Stomach (tissue), 9 donors: ENCODE data around the gene ATG4D. TPM values are rescaled to one million over a fixed set of nuclear protein-coding genes. Genes with fewer than 3 reads are reported as not detected.

ENCODE experiments used
- DNase-seq, 2 donors: peaks; one replicate each; pipeline versions ENCODE4 v3.0.0 to v3.0.0-alpha.2; 2013 to 2019
- H3K27ac ChIP-seq, 5 donors: fragments of 200-600 bp in 4 of 5; sonication (generic) in 4 of 5; one replicate each; pipeline ENCODE4 v1.5.1; 2013 to 2019; ENCODE audit warnings: mild to moderate bottlenecking in 1 of 5, moderate library complexity in 1 of 5
- H3K27me3 ChIP-seq, 3 donors: fragments of 200-600 bp; sonication (generic); one replicate each; pipeline ENCODE4 v1.5.1; 2017 to 2019; ENCODE audit warnings: mixed run types in 1 of 3
- H3K36me3 ChIP-seq, 4 donors: fragments of 200-600 bp; sonication (generic); 1 replicate in 3 of 4; 2 replicates in 1 of 4; pipeline ENCODE4 v1.5.1; 2016 to 2019
- H3K4me1 ChIP-seq, 4 donors: fragments of 200-600 bp; sonication (generic); one replicate each; pipeline ENCODE4 v1.5.1; 2016 to 2019
- H3K4me3 ChIP-seq, 4 donors: fragments of 200-600 bp; sonication (generic) in 3 of 4; one replicate each; pipeline ENCODE4 v1.5.1; 2016 to 2019; ENCODE audit warnings: mild to moderate bottlenecking in 1 of 4
- H3K9me3 ChIP-seq, 4 donors: fragments of 200-600 bp; sonication (generic); one replicate each; pipeline ENCODE4 v1.5.1; 2016 to 2019
- CTCF ChIP-seq, 7 experiments: fragments of 450-650 bp in 4 of 7; fragments of 200-600 bp in 3 of 7; sonication (generic) in 3 of 7; IDR thresholded peaks; one replicate each; pipeline ENCODE4 v1.5.1; 2016 to 2019; ENCODE audit warnings: antibody characterized with exemption in 7 of 7, control low read depth in 2 of 7, mild to moderate bottlenecking in 1 of 7
- EP300 ChIP-seq: sonication (generic); formaldehyde crosslinking; IDR thresholded peaks from one replicate; pipeline ENCODE4 v1.6.1; 2017; ENCODE audit warnings: antibody characterized with exemption
- POLR2A ChIP-seq, 4 donors: fragments of 450-650 bp; IDR thresholded peaks; one replicate each; pipeline ENCODE4 v1.6.1; 2016; ENCODE audit warnings: antibody characterized with exemption in 4 of 4, control low read depth in 2 of 4, mild to moderate bottlenecking in 1 of 4, moderate library complexity in 1 of 4
- POLR2AphosphoS5 ChIP-seq, 3 donors: sonication (generic); formaldehyde crosslinking; IDR thresholded peaks; one replicate each; pipeline ENCODE4 v1.6.1; 2016; ENCODE audit warnings: antibody characterized with exemption in 3 of 3
- WGBS, 5 donors: extraction: QIAGEN DNeasy Blood & Tissue Kit in 3 of 5; methylation state at CpG; one replicate each; pipeline versions ENCODE4 v1.1.5 to v1.1.7; 2013 to 2018; 5-methylcytosine and 5-hydroxymethylcytosine counted together
- intact Hi-C: fragments of 100-400 bp; cut with DNase I; formaldehyde crosslinking; loops from one replicate; pipeline ENCODE4 v1.15.1; 2023; ENCODE audit warnings: low total_unique reads
- polyA plus RNA-seq, 3 donors: library from polyadenylated mRNA; stranded (reverse); fragments of 200-250 nt; gene quantifications; one replicate each; pipeline ENCODE4 v1.2.3, GENCODE V29; 2013
- total RNA-seq, 5 donors: library from RNA; depleted of rRNA; stranded (reverse); fragments of >200 nt; gene quantifications; one replicate each; pipeline versions ENCODE4 v1.1.0 to v1.2.3, GENCODE V29; 2014 to 2016
- donor health status: healthy with polysubstance abuse.
- donor health status: Bipolar disorder and iron deficiency.
- donor health status: healthy.

The ATG4D gene
- total and polyA plus RNA-seq, 8 donors: 2.3 to 336 (median 26.7) TPM

- peaks cover 62 to 100% (median 100%) of the 10 kb centered on the region in 4 donors for H3K36me3 ChIP-seq
- peaks cover 0 to 31% (median 2%) of the 10 kb centered on the region in 4 donors for H3K4me1 ChIP-seq
- TF ChIP-seq POLR2AphosphoS5 (IDR thresholded peaks at IDR 0.05) (no peak), POLR2A (IDR thresholded peaks at IDR 0.05) (no peak), CTCF (IDR thresholded peaks at IDR 0.05) (no peak), EP300 (no peak)
- no peaks in the 10 kb centered on the region for H3K27me3 ChIP-seq
- no peak overlapping the region for H3K4me3 ChIP-seq
- no peak for DNase-seq
- WGBS, 5 donors: 74 to 80% (median 74%) methylated on average over 23 to 30 of the region's 30 CpGs
- H3K27ac ChIP-seq: peak overlapping the region in 2 of 5 donors; percentile 14 to 26
- intact Hi-C loops: no loop called here
- no peaks in the 10 kb centered on the region for H3K9me3 ChIP-seq
These were observed 11.3 kb downstream of the ATG4D start for GRCh38 chr19:10554760-10555609.

- Histone ChIP-seq H3K27me3 (no peaks in the 10 kb centered on the region), H3K4me1 (peaks cover 0 to 31% (median 2%) of the 10 kb centered on the region in 4 donors), H3K9me3 (no peaks in the 10 kb centered on the region), H3K36me3 (peaks cover 65 to 100% (median 100%) of the 10 kb centered on the region in 4 donors), H3K4me3 (no peak overlapping the region), H3K27ac (no peak overlapping the region)
- TF ChIP-seq POLR2AphosphoS5 (IDR thresholded peaks at IDR 0.05): no peak
- TF ChIP-seq POLR2A (IDR thresholded peaks at IDR 0.05): no peak
- no peak for TF ChIP-seq EP300
- TF ChIP-seq CTCF (IDR thresholded peaks at IDR 0.05): no peak
- no peak for DNase-seq
- WGBS, 5 donors: 75 to 80% (median 76%) methylated on average over 7 of the region's 7 CpGs
- intact Hi-C loops: no loop called here
These were observed 11.9 kb downstream of the ATG4D start for GRCh38 chr19:10555610-10555973.

- intact Hi-C loops: no loop called here
- Histone ChIP-seq H3K27ac (no peak overlapping the region), H3K27me3 (no peaks in the 10 kb centered on the region), H3K4me3 (no peak overlapping the region), H3K9me3 (no peaks in the 10 kb centered on the region), H3K36me3 (peaks cover 58 to 100% (median 99%) of the 10 kb centered on the region in 4 donors), H3K4me1 (peaks cover 0 to 20% (median under 1%) of the 10 kb centered on the region in 4 donors)
- WGBS, 5 donors: 90 to 95% (median 92%) methylated on average over 27 to 33 of the region's 33 CpGs
- no peak for TF ChIP-seq CTCF (IDR thresholded peaks at IDR 0.05)
- TF ChIP-seq POLR2AphosphoS5 (IDR thresholded peaks at IDR 0.05): no peak
- TF ChIP-seq EP300: no peak
- no peak for DNase-seq
These were observed 14.0 kb downstream of the ATG4D start for GRCh38 chr19:10557603-10558197.

GRCh38 chr19:10560154-10560553, 16.4 kb downstream of the ATG4D start:
- DNase-seq: no peak
- peaks cover 35 to 80% (median 78%) of the 10 kb centered on the region in 4 donors for H3K36me3 ChIP-seq
- TF ChIP-seq POLR2AphosphoS5 (IDR thresholded peaks at IDR 0.05): no peak
- no peak for TF ChIP-seq CTCF (IDR thresholded peaks at IDR 0.05)
- no peak for TF ChIP-seq EP300
- no peak for TF ChIP-seq POLR2A (IDR thresholded peaks at IDR 0.05)
- intact Hi-C loops: no loop called here
- no peaks in the 10 kb centered on the region for H3K27me3 ChIP-seq
- no peak overlapping the region for H3K4me3 ChIP-seq
- H3K4me1 ChIP-seq: peaks cover 6 to 16% (median 8%) of the 10 kb centered on the region in 4 donors
- H3K27ac ChIP-seq: no peak overlapping the region
- WGBS, 5 donors: 89 to 94% (median 93%) methylated on average over 7 of the region's 7 CpGs
- no peaks in the 10 kb centered on the region for H3K9me3 ChIP-seq
